Thyroid gland (tissue), 4 donors: ENCODE measurements around the gene GRK6. TPM values are rescaled to one million over a fixed set of nuclear protein-coding genes. Genes with fewer than 3 reads are reported as not detected.

ENCODE experiments used
- DNase-seq, 2 donors: peaks; one replicate each; pipeline ENCODE4 v3.0.0-alpha.2; 2019
- H3K27ac ChIP-seq, 3 donors: fragments of 200-600 bp; sonication (generic); 1 replicate in 2 of 3; 2 replicates in 1 of 3; pipeline ENCODE4 v1.5.1; 2016 to 2019; ENCODE audit warnings: mild to moderate bottlenecking in 1 of 3, moderate library complexity in 1 of 3
- H3K27me3 ChIP-seq: fragments of 200-600 bp; sonication (generic); one replicate; pipeline ENCODE4 v1.5.1; 2019
- H3K36me3 ChIP-seq, 2 donors: fragments of 200-600 bp; sonication (generic); one replicate each; pipeline ENCODE4 v1.5.1; 2016 to 2019
- H3K4me1 ChIP-seq, 2 donors: fragments of 200-600 bp; sonication (generic); one replicate each; pipeline ENCODE4 v1.5.1; 2017 to 2019
- H3K4me3 ChIP-seq, 3 donors: fragments of 200-600 bp; sonication (generic); replicated peaks in 1 of 3; 1 replicate in 2 of 3; 2 replicates in 1 of 3; pipeline ENCODE4 v1.5.1; 2016; ENCODE audit warnings: mild to moderate bottlenecking in 1 of 3
- H3K9me3 ChIP-seq: fragments of 200-600 bp; sonication (generic); one replicate; pipeline ENCODE4 v1.5.1; 2017
- CTCF ChIP-seq, 6 experiments: fragments of 200-600 bp in 3 of 6; fragments of 450-650 bp in 3 of 6; sonication (generic) in 3 of 6; IDR thresholded peaks; one replicate each; pipeline ENCODE4 v1.5.1; 2016 to 2019; ENCODE audit warnings: antibody characterized with exemption in 6 of 6, mild to moderate bottlenecking in 2 of 6, inconsistent platforms in 1 of 6, moderate library complexity in 1 of 6
- POLR2A ChIP-seq, 2 donors: fragments of 450-650 bp; IDR thresholded peaks; one replicate each; pipeline ENCODE4 v1.6.1; 2017; ENCODE audit warnings: antibody characterized with exemption in 2 of 2, mild to moderate bottlenecking in 2 of 2, moderate library complexity in 1 of 2
- WGBS, 2 donors: methylation state at CpG; one replicate each; pipeline ENCODE4 v1.1.5; 2017; 5-methylcytosine and 5-hydroxymethylcytosine counted together
- intact Hi-C: fragments of 100-400 bp; cut with DNase I; formaldehyde crosslinking; loops from one replicate; pipeline ENCODE4 v1.15.1; 2023
- total RNA-seq, 4 donors: library from RNA; depleted of rRNA; stranded (reverse); fragments of >200 nt; gene quantifications; one replicate each; pipeline ENCODE4 v1.2.3, GENCODE V29; 2016

Gene GRK6
- total RNA-seq, 4 donors from 2014 or later: 14.0 to 27.8 (median 18.8) TPM

GRCh38 chr5:177403792-177404640 lies 22.5 kb upstream of the GRK6 start:
- Histone ChIP-seq H3K4me1 (peaks cover 24 to 37% of the 10 kb centered on the region in 2 donors), H3K36me3 (no peaks in the 10 kb centered on the region), H3K4me3 (peak overlapping the region in 2 of 3 donors; percentile 4 to 40), H3K9me3 (no peaks in the 10 kb centered on the region), H3K27me3 (peaks cover 17% of the 10 kb centered on the region), H3K27ac (no peak overlapping the region)
- DNase-seq: peak; percentile 83 to 85
- intact Hi-C loops: loop anchor here (5.0 kb wide), 1 partner anchor 48 kb away; no protein-coding TSS in a partner anchor
- WGBS, 2 donors: 0 to 1% methylated on average over 16 to 32 of the region's 93 CpGs
- TF ChIP-seq CTCF (IDR thresholded peaks at IDR 0.05): peak; percentile 49 to 78 (median 66)
- TF ChIP-seq POLR2A (IDR thresholded peaks at IDR 0.05): peak in 1 of 2 donors; percentile 18

DNA sequence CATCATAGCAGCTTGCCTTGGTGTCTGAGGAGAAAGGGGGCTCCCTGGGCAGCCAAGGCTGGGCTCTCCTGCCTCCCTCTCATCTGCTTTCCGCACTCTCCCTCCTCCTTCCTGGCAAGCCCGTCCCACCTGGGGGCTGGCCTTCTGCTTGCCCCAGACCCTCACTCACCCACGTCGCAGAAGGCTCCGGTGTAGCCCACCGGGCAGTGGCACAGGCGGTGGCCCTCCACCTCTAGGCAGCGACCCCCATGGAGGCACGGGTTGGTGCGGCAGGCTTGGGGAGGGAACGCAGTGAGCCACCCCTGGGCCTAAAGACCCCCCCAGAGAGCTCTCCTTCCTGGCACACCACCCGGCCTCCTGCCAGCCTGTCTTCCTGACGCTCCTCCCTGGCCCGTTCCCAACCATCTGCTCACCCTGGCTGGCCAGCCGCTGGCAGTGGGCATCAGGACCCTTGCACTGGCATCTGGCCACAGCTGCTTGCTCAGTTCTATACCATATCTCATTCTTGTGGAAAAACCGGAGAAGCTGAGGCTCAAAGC lies 21.8 kb upstream of the GRK6 start:
- Histone ChIP-seq H3K4me1 (peaks cover 24 to 37% of the 10 kb centered on the region in 2 donors), H3K27me3 (peaks cover 17% of the 10 kb centered on the region), H3K27ac (no peak overlapping the region), H3K9me3 (no peaks in the 10 kb centered on the region), H3K36me3 (no peaks in the 10 kb centered on the region), H3K4me3 (peak overlapping the region in 1 of 3 donors; percentile 40)
- intact Hi-C loops: loop anchor here (5.0 kb wide), 1 partner anchor 48 kb away; no protein-coding TSS in a partner anchor
- WGBS, 2 donors: 24 to 31% methylated on average over 14 of the region's 16 CpGs
- DNase-seq: no peak
- no peak for TF ChIP-seq CTCF (IDR thresholded peaks at IDR 0.05)
- no peak for TF ChIP-seq POLR2A (IDR thresholded peaks at IDR 0.05)

DNA sequence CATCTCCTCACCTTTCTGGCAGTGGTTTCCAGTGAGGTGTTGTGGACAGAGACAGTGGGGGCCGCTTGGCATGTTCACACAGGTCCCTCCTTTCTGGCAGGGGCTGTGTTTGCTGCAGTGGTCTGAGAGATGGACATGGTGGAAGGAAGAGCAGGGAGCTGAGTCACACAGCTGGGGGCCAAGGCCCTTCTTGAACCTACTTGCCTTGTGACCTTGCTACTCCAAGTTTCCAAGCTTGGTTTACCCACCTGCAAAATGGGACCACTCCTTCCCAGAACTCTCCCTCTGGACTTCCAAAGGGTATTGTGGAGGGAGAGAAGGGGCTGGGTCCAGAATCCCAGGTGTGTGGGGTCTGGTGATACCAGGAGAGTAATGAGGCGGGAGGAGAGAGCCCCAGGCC lies 21.2 kb upstream of the GRK6 start:
- TF ChIP-seq POLR2A (IDR thresholded peaks at IDR 0.05): no peak
- no peak for TF ChIP-seq CTCF (IDR thresholded peaks at IDR 0.05)
- H3K27me3 ChIP-seq: peaks cover 11% of the 10 kb centered on the region
- H3K36me3 ChIP-seq: no peaks in the 10 kb centered on the region
- no peaks in the 10 kb centered on the region for H3K9me3 ChIP-seq
- DNase-seq: no peak
- WGBS, 2 donors: 92 to 95% methylated on average over 2 of the region's 2 CpGs
- no peak overlapping the region for H3K27ac ChIP-seq
- no peak overlapping the region for H3K4me3 ChIP-seq
- intact Hi-C loops: no loop called here
- H3K4me1 ChIP-seq: peaks cover 24 to 31% of the 10 kb centered on the region in 2 donors

- DNase-seq: no peak
- Histone ChIP-seq H3K4me3 (no peak overlapping the region), H3K4me1 (peaks cover 24 to 28% of the 10 kb centered on the region in 2 donors), H3K36me3 (no peaks in the 10 kb centered on the region), H3K9me3 (no peaks in the 10 kb centered on the region), H3K27me3 (peaks cover 6% of the 10 kb centered on the region), H3K27ac (no peak overlapping the region)
- TF ChIP-seq CTCF (IDR thresholded peaks at IDR 0.05) (no peak), POLR2A (IDR thresholded peaks at IDR 0.05) (no peak)
- 54 to 87% methylated on average over 4 to 5 of the region's 5 CpGs for WGBS, 2 donors
- intact Hi-C loops: no loop called here
Measured at GRCh38 chr5:177405805-177406204, 20.7 kb upstream of the GRK6 start.
